GM21529 (cell line): ENCODE data around the gene DEXI.
A peak's percentile ranks its signal among the peaks of the same experiment; 100 is the strongest.
"Not testable (repeated sequence)": the region's sequence is repeated elsewhere in the genome, so short reads cannot be mapped to it uniquely, and the experiment has no call there.

Experiments used
- ATAC-seq: cut with Tn5 transposase; IDR thresholded peaks from one replicate; pipeline ENCODE4 v1.9.1; 2021; ENCODE audit not compliant: unreplicated experiment

DEXI gene

DNA sequence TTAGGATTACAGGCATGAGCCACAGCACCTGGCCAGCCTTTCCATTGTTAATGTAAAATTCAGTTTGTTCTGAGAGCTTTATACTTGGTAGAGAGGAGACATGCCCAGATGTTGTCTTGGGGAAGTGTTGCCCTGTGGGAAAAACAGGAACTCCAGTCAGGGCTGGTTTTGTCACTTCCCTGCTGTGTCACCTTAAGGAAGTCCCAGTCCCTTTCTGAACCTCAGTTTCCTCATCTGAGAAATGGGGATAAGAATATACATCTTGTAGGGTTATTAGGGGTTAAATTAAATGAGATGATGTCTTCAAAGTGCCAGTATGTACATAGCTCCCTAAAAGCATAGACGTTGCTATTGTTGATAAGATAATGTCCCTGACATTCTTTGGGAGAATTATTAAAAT lies 27.3 kb upstream of the DEXI start:
- no peak for ATAC-seq

DNA sequence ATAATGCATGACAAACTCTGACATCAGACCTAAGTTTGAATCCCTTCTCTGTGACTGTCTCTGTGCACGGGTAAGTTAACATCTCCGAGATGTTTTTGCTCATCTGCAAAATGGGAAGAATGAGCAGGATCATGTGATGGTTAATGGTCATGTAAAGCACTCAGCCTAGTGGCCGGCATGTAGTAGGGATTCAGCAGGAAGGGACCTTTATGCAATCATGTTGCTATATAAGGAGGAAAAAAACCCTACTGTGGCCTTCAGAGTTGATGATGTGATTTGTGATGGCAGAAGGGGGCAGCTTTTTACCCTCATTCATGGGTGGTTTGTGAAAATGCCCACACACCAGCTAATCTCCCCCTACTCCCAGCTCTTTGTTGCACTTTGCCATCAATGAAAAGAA lies 26.2 kb upstream of the DEXI start:
- ATAC-seq, result no peak

DNA sequence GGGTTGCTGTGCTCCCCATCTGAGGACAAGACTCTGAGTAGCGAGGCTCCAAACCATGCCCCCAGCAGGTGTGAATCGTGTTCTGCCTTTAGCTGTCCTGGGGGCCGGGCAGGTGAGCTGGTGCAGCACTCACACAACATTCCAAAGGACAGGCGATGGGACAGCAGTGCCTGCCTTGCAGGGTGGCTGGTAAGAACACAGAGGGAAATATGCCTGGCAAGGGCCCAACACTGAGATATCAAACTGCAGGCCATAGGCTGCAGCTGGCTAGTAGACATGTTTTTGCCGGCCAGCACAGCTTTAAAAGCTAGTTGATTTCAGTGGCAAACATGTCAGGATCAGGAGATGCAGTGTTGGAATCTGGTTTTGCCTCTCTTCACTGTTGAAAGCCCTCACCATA lies 25.7 kb upstream of the DEXI start:
- ATAC-seq, result no peak

DNA sequence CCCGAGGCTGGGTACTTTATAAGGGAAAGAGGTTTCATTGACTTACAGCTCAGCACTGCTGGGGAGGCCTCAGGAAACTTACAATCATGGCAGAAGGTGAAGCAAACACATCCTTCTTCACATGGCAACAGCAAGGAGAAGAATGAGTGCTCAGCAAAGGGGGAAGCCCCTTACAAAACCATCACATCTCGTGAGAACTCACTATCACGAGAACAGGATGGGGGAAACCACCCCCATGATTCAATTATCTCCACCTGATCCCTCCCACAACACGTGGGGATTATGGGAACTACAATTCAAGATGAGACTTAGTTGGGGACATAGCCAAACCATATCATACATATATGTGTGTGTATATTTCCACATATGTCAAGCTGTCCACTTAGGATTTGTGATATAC lies 24.3 kb upstream of the DEXI start:
- ATAC-seq, result not testable (repeated sequence)

DNA sequence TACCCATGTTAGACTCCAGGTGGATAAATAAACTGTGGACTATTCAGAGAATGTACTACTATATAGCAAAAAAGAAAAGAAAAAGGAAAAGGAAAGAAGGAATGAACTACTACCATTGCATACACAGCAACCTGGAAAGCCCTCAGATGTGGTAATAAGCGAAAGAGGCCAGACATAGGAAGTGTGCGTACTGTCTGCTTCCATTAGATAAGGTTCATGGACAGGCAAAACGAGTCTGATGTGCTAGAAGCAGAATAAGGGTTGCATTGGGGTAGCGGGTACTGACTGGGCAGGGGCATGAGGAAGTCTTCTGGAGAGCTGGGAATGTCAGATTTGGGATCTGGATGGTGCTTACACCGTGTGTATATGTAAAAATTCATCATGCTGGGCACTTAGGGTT lies 23.9 kb upstream of the DEXI start:
- ATAC-seq, result no peak

DNA sequence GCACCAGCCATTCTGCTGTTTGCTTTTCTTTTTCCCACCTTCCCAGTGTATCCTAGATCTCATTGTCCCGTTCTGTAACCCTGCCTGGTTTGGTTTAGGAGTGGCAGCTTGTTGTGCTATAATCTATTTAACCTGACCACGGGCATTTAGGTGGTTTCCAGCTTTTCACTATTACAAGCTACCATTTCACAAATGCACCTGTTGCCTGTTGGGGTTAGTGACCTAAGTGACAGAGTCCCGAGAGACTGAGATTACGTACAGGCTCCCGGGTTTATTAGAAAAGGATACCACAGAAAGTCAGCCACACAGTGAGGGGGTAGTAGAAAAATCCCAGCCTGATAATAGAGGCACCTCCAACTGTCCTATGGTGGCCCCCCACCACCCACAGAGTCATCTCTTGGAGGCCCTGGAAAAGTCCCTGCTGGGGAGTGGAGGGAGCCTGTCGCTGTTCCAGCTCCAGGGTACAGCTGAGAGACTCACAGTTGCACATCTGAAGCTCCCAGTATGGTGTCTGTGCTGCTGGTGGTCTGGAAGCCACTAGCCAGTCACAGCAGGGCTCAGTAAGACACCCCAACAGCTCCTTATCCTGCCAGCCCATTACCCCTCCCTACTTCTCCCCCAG lies 23.3 kb upstream of the DEXI start:
- ATAC-seq, result peak; percentile 70

DNA sequence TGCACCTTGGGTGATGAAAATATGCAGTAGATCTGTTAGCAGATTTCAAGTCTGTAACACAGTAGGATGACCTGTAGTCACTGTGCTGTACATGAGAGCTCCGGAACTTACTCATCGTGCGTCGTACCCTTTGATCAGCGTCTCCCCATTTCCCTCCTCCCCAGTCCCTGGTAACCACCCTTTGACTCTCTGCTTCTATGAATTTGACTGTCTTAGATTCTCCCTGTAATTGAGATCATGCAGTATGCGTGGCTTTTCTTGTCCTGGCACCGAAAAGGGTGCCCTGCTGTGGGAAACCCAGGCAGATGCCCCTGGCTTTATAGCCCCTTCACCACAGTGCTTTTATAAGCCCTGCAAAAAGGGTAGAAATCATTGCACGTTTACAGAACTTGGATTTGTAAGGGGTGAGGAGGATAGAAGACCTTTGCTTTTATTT lies 22.6 kb upstream of the DEXI start:
- peak; percentile 51 for ATAC-seq

DNA sequence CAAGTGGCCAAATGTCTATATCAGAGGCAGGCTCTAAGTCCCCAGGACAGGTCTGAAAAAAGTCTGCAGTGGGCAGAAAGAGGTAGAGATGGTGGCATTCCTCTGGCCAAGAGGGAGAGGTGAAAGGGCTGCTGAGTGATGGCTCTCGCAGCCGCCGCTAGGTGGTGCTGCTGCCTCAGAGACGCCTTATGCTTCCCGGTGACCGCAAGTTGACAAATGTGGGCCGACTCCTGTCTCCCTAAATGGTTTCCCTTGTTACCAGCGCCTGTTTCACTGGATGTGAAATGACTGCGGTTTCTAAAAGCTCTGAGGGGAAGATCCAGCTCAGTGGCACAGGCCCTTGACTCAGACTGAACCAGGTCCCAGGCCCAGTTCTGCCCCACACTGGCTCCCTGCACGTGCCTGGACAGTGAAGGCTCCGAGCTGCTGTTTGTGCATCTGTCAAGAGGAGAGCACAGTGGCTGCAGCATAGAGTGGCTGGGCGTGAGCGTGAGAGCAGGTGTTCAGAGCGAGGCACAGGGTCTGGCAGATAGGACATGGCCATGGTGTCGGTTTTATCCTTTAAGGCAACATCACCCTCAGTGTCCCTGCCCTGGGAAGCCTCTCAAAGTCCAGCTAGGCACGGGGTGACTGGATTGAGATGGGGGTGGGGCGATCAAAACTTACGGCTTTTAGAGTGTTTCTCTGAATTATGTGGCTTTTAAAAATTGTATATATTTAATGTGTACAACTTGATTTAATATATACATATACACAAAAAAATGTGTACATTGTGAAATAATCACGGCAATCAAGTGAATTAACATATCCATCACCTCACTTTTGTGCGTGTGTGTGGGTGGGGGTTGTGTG lies 22.0 kb upstream of the DEXI start:
- peak; percentile 35 for ATAC-seq

DNA sequence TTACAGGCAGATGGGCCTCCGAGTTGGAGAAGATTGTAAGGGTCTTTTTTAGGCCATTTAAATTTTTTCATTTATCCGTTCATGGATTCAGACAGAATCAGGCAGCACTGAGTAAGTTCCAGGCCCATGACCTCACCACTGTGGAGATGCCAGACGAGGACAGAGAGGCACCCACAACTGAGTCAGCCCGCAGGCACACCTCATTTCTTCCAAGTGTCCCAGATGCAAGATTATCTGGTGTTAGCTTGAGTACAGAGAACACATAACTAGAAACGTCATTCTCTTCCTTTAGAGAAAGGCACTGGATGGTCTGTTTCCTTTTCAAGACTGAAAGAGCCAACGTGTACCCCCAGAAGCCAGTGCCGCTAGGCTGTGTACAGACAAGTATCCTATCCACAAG lies 19.0 kb upstream of the DEXI start:
- ATAC-seq, result no peak

DNA sequence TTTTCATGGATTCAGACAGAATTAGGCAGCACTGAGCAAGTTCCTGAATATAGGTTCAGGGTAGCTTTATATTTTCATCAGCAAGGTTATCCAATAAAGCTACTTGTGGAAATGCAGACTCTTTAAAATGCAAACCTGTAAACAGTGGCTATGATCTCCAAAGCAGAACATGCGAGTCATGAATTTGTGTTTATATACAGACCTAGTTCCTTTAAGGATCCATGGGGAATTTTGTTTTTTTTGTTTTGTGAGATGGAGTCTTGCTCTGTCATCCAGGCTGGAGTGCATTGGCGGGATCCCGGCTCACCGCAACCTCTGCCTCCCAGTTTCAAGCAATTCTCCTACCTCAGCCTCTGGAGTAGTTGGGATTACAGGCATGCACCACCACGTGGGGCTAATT lies 16.9 kb upstream of the DEXI start:
- no peak for ATAC-seq

DNA sequence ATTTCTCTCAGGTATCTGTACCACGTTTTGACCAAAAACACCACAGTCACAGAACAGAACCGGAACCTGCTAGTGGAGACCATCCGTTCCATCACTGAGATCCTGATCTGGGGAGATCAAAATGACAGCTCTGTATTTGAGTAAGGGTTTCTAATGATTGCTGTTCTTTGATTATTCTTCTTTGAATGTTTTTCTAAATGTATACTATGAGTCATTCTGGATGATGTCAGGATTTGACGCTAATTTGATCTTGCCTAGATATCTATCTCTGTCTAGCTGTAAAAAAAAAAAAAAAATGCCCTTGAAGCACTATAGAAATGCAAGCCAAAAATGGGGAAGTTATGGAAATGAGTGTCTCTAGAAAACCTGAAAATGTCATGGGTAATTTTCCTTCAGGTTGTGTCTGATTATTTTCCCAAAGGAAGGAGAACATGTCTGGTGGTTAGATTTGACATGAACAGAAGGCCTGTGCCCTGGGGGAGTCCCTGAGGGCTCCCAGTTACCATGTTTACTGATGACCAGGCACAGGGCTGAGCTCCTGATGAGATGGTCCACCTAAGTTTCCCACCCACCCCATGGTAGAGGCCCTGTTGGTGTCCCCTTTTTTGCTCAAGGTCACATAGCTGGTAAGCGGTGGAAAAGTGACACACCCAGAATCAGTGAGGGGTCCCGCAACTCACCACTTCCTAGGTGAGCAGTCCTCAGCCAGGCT lies 15.7 kb upstream of the DEXI start:
- no peak for ATAC-seq

DNA sequence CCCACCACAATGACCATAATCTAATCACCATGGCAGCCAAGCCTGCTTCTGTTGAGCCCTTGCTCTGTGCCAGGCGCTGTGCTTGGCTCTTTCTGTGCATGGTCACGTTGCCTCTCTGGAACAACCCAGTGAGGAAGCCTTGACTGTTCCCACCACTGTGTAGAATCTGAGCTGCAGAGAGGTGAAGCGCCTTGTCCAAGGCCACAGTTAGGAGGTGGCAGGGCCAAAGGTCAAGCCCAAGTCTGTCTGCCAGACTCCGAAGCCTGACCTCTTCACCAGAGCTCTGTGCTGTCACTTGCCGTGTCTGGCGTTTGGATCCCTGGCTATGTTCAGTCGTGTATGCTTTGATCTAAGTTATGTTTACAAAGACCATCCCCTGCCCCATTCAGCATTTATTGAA lies 12.6 kb upstream of the DEXI start:
- no peak for ATAC-seq

DNA sequence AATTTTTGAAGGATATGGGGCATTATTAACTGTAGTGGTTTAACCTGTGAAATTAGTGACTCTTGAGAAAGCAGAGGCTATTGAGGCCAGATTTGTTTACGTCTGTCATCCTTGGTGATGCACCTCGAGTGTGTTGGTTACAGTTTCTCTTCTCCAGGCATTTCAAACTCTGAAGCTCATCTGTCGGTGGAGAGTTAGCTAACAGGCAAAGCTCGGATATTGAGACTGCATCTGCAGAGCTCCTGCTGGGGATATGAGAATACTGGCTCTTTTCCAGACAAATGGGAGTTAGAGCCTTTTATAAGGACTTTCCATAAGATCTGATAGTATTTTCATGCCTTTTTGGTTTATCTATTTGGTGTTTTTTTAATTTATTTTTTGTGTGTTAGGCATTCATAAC lies 8.8 kb upstream of the DEXI start:
- no peak for ATAC-seq

DNA sequence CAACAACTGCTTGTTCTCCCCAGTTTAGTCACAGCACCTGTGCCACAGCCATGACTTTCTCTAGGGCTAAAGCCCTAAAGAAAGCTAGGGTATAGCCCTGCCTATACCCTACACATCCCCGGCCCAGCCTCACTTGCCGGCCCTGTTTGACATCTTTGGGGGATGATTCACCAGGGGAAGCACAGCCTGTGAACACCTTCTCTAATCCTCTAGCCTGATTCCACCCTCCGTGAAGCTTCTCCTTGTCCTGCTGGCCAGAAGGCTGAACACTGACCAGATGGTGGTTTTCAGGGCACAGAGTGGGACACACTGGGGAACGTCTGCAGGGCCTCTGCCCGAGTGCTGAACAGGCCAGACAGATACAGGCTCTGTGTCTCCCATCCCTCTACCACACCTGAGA lies 8.1 kb upstream of the DEXI start:
- no peak for ATAC-seq

DNA sequence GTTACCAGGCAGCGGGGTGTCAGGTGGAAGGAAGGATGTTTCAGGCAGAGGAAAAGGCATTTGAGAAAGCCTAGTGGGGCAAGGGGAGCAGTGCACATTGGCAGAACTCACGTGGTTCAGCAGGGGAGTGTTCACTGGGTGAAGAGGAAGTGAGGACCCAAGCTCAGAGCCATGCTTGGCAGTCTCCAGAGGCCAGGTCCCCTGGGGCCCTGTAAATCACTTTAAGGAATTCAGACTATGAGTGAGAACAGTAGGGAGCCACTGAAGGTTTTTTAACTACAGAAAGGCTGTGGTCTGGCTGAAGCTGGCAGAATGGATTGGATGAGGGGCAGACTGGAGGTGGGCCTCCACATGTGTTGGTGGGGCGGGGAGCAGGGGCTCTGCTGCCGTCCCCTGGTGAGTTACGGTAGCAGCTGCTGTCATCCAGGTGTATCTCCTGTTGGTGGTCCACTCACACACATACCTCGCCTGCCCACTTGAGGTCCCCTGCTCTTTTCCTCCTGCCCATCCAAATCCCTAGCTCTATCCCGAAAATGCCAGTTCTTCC lies 7.2 kb upstream of the DEXI start:
- peak; percentile 77 for ATAC-seq

DNA sequence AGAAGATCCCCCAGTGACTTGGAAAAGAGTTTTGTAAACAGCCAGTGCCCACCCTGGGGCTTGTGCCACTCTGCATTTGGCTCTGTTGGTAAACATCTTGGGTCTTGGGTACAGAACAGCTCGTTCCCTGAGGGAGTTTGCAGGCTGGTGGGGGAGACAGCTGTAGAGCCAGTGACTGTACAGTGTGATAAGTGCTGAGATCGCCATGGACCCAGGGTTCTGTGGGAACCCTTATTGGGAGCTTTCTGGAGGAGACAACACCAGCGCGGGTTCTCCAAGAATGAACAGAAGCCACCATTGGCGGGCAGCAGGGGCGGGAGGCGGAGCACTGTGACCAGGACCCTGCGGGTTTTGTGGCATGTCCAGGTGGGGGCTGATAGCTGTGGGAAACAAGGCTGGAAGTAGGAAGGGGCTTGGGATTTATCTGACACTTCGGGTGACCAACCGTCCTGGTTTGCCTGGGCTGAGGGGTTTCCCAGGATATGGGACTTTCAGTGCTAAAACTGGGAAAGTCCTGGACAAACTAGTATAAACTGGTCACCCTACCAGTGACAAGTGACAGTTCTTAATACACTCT lies 5.0 kb upstream of the DEXI start:
- no peak for ATAC-seq

DNA sequence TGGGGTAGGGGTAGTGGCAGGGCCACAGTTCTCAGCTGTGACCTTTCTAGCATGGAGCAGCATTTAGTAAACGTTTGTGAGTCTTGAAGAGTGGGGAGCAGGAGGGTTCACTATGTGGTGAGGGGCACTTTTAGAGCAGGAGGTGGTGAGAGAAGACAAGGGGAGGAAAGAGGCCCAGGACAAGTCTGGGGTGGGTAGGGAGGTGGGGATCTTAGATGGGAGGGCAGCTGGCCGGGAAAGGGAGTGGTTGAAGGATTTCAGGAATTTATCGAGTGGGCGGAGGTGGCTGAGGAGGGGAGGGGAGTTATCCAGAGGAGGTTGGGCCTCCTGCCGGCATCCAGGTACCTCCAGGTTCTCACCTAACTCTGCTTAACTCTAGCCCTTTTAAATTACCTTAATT lies 4.0 kb upstream of the DEXI start:
- ATAC-seq, result no peak

DNA sequence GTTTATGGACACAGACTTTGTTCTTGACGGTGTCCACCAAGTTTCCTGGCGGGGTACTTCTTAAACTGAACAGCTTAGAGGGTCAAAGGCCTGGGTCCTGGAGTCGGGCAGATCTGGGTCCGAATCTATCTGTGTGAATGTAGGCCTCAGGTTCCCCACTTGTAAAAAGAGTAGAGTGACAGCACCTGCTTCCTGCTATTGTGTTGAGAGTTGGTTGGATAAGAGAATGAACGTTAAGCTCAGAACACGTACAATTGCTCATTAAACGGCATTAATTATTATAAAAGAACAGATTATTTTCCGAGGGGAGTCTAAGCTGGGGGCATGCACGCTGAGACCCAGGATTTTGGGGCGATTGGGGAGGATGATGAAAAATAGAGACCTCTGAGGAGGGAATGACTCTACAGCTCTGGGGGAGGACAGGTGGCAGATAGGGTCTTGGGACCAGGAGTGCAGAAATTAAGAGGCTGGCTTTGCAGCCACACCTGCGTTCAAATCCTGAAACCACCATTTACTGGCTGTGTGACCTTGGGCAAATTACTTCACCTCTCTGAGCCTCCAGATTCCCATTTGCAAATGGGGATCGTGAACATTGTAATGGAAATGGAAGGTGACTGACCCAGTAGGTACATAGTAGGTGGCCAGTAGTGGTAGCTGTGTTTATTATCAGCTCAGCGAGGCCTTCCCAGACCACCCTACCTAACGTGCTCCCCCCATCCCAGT lies 3.0 kb upstream of the DEXI start:
- ATAC-seq, result no peak

DNA sequence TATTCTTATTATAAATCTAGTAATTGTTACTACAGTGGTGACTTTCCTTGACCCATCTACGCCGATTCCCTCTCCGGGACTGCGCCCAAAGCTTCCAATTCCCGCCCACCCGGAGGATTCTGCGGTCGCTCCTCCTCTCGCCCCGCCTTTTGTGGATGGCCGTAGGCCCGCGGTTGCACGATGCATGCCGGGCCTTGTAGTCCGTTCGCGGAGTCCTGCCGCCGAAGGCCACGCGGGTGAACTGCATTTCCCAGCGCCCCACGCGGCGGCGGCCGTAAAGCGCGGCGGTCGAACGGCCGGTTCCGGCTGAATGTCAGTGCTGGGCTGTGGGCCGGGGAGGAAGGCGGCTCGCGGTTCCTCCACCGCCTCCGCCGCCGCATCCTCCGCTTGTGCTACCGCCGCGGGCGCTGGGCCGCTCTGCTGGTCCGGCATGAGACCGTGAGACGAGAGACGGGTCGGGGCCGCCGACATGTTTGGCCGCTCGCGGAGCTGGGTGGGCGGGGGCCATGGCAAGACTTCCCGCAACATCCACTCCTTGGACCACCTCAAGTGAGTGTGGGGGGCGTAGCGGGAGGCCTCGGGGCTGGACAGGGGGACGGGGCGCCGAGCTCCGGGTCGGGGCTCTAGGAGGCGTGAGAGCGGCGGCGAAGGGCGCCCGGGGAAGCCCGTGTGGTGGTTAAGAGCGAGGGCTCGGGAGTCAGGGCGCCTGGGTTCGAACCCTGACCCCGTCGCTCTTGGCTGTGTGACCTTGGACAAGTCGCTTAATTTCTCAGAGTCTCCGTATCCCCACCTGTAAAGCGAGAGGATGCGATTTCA lies 2.2 kb upstream of the DEXI start, which contains the start of gene CLEC16A:
Gene CLEC16A (plus strand): TSS at position 316 of the 816 bp plus-strand sequence. CDS start 154 bp downstream, at position 470.
- ATAC-seq, result peak; percentile 72

DNA sequence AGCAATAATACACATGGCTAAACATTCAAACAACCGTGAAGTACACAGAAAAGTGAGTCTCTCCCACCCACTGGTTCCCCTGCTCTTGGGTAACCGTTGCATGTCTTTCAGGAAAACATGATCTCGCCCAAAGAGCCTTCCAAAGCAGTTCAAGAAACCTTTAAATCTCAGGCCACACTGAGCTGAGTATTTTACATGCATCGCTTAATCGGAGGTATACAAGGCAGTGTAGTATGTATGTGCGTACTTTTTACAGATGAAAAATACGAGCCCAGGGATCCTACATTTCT lies 741 bp upstream of the DEXI start:
- no peak for ATAC-seq
